ENCODE results near the gene GRK1.
A peak's percentile ranks its signal among the peaks of the same experiment; 100 is the strongest.

DNA sequence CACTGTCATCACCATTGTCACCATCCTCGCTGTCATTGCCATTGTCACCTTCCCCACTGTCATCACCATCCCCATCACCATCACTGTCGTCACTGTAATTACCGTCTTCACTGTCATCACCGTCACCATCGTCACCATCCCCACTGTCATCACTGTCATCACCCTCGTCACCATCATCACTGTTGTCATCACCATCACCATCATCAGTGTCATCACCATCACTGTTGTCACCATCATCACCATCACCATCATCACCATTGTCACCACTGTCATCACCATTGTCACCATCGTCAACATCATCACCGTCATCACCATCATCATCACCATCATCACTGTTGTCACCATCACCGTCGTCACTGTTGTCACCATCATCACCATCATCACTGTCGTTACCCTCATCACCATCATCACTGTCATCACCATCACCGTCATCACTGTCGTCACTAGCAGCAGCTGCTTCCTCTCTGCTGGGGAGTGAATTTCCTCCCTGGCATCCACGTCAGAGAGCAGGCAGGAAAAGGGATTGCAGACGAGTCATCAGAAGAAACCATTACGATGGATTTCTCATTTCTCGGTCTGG lies 119.3 kb downstream of the GRK1 start:
- TF ChIP-seq, protein P1, sequence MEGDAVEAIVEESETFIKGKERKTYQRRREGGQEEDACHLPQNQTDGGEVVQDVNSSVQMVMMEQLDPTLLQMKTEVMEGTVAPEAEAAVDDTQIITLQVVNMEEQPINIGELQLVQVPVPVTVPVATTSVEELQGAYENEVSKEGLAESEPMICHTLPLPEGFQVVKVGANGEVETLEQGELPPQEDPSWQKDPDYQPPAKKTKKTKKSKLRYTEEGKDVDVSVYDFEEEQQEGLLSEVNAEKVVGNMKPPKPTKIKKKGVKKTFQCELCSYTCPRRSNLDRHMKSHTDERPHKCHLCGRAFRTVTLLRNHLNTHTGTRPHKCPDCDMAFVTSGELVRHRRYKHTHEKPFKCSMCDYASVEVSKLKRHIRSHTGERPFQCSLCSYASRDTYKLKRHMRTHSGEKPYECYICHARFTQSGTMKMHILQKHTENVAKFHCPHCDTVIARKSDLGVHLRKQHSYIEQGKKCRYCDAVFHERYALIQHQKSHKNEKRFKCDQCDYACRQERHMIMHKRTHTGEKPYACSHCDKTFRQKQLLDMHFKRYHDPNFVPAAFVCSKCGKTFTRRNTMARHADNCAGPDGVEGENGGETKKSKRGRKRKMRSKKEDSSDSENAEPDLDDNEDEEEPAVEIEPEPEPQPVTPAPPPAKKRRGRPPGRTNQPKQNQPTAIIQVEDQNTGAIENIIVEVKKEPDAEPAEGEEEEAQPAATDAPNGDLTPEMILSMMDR (tag by site-specific recombination; IDR thresholded peaks at IDR 0.05), result no peak
- TF ChIP-seq, protein P2, sequence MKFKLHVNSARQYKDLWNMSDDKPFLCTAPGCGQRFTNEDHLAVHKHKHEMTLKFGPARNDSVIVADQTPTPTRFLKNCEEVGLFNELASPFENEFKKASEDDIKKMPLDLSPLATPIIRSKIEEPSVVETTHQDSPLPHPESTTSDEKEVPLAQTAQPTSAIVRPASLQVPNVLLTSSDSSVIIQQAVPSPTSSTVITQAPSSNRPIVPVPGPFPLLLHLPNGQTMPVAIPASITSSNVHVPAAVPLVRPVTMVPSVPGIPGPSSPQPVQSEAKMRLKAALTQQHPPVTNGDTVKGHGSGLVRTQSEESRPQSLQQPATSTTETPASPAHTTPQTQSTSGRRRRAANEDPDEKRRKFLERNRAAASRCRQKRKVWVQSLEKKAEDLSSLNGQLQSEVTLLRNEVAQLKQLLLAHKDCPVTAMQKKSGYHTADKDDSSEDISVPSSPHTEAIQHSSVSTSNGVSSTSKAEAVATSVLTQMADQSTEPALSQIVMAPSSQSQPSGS (tag by site-specific recombination; IDR thresholded peaks at IDR 0.05; ENCODE audit: low read depth), result no peak
- TF ChIP-seq GLIS1 (tag by site-specific recombination; IDR thresholded peaks at IDR 0.05) (no peak), GFI1B (tag by site-specific recombination; IDR thresholded peaks at IDR 0.05) (no peak), ZNF112 (tag by site-specific recombination; IDR thresholded peaks at IDR 0.05) (no peak), ZNF658 (tag by site-specific recombination; IDR thresholded peaks at IDR 0.05) (peak; percentile 86; the same call in 1 of the 2 replicates), ZNF549 (tag by site-specific recombination; IDR thresholded peaks at IDR 0.05) (no peak), ZBTB20 (tag by site-specific recombination; IDR thresholded peaks at IDR 0.05) (no peak), ZNF76 (tag by site-specific recombination; IDR thresholded peaks at IDR 0.05; ENCODE audit: borderline replicate concordance, low read depth) (no peak)
- TF ChIP-seq, protein P3, sequence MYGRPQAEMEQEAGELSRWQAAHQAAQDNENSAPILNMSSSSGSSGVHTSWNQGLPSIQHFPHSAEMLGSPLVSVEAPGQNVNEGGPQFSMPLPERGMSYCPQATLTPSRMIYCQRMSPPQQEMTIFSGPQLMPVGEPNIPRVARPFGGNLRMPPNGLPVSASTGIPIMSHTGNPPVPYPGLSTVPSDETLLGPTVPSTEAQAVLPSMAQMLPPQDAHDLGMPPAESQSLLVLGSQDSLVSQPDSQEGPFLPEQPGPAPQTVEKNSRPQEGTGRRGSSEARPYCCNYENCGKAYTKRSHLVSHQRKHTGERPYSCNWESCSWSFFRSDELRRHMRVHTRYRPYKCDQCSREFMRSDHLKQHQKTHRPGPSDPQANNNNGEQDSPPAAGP (tag by site-specific recombination; IDR thresholded peaks at IDR 0.05), result no peak; the same call in 1 of the 2 replicates
- TF ChIP-seq, protein P4, sequence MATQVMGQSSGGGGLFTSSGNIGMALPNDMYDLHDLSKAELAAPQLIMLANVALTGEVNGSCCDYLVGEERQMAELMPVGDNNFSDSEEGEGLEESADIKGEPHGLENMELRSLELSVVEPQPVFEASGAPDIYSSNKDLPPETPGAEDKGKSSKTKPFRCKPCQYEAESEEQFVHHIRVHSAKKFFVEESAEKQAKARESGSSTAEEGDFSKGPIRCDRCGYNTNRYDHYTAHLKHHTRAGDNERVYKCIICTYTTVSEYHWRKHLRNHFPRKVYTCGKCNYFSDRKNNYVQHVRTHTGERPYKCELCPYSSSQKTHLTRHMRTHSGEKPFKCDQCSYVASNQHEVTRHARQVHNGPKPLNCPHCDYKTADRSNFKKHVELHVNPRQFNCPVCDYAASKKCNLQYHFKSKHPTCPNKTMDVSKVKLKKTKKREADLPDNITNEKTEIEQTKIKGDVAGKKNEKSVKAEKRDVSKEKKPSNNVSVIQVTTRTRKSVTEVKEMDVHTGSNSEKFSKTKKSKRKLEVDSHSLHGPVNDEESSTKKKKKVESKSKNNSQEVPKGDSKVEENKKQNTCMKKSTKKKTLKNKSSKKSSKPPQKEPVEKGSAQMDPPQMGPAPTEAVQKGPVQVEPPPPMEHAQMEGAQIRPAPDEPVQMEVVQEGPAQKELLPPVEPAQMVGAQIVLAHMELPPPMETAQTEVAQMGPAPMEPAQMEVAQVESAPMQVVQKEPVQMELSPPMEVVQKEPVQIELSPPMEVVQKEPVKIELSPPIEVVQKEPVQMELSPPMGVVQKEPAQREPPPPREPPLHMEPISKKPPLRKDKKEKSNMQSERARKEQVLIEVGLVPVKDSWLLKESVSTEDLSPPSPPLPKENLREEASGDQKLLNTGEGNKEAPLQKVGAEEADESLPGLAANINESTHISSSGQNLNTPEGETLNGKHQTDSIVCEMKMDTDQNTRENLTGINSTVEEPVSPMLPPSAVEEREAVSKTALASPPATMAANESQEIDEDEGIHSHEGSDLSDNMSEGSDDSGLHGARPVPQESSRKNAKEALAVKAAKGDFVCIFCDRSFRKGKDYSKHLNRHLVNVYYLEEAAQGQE (tag by site-specific recombination; IDR thresholded peaks at IDR 0.05), result no peak
- TF ChIP-seq, protein P5, sequence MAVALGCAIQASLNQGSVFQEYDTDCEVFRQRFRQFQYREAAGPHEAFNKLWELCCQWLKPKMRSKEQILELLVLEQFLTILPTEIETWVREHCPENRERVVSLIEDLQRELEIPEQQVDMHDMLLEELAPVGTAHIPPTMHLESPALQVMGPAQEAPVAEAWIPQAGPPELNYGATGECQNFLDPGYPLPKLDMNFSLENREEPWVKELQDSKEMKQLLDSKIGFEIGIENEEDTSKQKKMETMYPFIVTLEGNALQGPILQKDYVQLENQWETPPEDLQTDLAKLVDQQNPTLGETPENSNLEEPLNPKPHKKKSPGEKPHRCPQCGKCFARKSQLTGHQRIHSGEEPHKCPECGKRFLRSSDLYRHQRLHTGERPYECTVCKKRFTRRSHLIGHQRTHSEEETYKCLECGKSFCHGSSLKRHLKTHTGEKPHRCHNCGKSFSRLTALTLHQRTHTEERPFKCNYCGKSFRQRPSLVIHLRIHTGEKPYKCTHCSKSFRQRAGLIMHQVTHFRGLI (tag by site-specific recombination; IDR thresholded peaks at IDR 0.05), result no peak
- TF ChIP-seq, protein P6, sequence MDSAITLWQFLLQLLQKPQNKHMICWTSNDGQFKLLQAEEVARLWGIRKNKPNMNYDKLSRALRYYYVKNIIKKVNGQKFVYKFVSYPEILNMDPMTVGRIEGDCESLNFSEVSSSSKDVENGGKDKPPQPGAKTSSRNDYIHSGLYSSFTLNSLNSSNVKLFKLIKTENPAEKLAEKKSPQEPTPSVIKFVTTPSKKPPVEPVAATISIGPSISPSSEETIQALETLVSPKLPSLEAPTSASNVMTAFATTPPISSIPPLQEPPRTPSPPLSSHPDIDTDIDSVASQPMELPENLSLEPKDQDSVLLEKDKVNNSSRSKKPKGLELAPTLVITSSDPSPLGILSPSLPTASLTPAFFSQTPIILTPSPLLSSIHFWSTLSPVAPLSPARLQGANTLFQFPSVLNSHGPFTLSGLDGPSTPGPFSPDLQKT (IDR thresholded peaks at IDR 0.05; ENCODE audit: borderline replicate concordance, low read depth, low read length), result no peak

Measured in HEK293 (cell line).